ENCODE data around the gene PARD3. TPM values are rescaled to one million over a fixed set of nuclear protein-coding genes. Genes with fewer than 3 reads are reported as not detected.
"Not testable (repeated sequence)": the region's sequence is repeated elsewhere in the genome, so short reads cannot be mapped to it uniquely, and the experiment has no call there.

The PARD3 gene
- total RNA-seq, 1 experiment from 2014 or later = 61.9 TPM

DNA sequence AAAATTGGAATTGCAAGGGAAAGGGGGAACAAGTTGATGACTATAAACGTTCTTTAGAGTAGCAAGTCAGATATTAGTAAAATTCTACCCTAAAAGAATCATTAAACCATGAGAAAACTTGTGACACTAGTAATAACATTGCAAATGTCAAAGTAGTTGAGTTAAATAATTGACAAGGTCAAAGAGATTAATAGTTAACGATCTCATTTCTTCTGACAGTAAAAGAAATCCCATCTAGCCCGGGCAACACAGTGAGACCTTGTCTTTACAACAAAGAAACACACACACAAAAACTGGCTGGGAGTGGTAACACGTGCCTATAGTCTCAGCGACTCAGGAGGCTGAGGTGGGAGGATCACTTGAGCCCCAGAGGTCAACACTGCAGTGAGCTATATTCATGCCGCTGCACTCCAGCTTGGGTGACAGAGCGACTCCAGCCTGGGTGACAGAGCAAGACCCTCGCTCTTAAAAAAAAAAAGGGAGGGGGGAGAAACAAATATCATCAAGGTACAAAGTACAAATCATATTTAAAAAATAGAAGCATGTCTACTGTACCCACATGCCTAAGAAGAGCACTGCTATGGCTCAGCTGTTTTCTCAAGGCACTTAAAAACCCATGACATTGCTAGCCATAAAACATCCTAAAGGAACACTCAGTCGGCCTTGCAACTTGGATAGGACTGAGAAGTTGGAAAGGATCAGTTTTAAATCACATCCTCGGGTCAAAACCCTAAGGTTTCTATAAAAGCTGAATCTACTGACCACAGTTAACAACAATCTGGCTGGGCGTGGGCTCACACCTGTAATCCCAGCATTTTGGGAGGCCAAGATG is 401.1 kb downstream of the PARD3 start:
- in situ Hi-C loops (cut with HindIII; ENCODE audit: low sequenced_read_pairs) = no loop called here

DNA sequence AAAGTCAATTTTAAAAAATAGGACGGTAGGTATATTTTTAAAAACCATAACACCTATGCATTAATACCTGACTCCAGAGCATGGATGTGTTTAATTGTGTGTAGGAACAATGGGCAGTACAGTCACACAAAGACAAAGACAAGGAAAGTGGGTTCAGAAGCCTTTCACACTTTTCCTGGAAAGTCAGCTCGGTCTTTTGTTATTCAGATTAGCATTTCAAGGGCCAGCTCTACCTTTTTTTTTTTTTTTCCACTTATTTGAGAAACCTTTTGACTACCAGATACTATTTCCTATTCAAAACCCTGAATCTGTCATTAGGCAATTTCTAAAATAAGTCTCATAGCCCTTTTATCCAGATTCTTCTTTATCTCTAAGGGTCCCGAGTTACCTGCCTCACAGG is 401.9 kb downstream of the PARD3 start:
- no peak for DNase-seq (ENCODE audit: low spot score)
- in situ Hi-C loops (cut with HindIII; ENCODE audit: low sequenced_read_pairs) = no loop called here

More for the DNA sequence above, 401.1 kb downstream of the PARD3 start:
- DNase-seq (ENCODE audit: low spot score) = no peak

DNA sequence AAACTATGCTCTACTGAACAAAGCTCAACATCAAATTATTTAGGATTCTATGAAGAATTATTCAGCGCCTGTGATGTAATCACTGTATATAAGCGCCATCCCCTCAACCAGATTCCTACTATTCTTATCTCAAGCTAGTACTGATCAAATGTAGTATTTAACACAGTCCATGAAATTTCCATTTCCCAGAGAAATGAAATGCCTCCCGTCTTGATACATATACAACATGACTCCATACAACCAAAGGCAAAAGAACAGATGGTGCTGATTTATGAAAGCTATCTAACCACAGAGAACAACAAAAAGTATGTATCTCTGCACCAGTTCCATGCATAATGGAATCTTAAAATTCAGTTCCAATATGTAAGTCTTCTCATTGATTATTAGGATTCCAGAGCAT is 406.1 kb downstream of the PARD3 start:
- in situ Hi-C loops (cut with HindIII; ENCODE audit: low sequenced_read_pairs) = no loop called here
- DNase-seq (ENCODE audit: low spot score) = no peak

DNA sequence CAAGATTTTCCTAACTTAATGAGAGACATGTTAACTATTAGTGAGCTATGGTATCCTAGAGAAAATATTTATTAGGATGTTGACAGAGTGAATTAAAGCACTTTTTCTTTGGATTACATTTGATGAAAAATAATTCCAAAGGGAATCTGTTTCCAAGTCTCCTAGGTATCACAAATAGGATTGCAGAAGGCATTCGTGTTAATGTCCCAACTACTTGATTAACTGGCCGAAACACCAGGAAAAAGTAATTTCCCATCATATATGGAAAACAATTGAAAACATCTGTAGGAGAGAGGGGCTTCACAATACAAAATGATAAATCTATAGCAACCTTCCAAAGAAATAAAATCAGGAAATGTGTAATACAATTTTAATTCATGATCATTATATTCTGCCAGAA is 406.7 kb downstream of the PARD3 start:
- in situ Hi-C loops (cut with HindIII; ENCODE audit: low sequenced_read_pairs) = no loop called here
- DNase-seq (ENCODE audit: low spot score) = no peak

DNA sequence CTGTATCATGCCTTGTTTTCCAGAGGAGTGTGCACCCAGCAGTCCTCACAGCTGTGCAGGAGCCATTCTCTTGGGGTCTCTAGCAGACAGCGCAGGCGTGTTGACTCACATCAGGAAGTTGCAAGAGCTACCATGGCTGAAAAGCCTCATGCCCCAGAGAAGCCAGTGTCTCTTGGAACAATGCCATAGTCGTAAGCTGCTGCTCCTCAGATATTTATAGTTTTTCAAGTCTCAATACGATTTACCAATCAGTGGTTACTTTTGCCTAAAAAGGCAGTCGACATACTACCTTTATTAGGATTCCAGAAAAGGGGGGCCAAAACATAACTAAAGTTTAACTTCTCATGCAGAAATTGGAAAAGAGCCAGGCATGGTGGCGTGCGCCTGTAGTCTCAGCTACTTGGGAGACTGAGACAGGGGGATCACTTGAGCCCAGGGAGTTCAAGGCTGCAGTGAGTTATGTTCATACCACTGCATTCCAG is 407.7 kb downstream of the PARD3 start:
- in situ Hi-C loops (cut with HindIII; ENCODE audit: low sequenced_read_pairs) = no loop called here
- no peak for DNase-seq (ENCODE audit: low spot score)

DNA sequence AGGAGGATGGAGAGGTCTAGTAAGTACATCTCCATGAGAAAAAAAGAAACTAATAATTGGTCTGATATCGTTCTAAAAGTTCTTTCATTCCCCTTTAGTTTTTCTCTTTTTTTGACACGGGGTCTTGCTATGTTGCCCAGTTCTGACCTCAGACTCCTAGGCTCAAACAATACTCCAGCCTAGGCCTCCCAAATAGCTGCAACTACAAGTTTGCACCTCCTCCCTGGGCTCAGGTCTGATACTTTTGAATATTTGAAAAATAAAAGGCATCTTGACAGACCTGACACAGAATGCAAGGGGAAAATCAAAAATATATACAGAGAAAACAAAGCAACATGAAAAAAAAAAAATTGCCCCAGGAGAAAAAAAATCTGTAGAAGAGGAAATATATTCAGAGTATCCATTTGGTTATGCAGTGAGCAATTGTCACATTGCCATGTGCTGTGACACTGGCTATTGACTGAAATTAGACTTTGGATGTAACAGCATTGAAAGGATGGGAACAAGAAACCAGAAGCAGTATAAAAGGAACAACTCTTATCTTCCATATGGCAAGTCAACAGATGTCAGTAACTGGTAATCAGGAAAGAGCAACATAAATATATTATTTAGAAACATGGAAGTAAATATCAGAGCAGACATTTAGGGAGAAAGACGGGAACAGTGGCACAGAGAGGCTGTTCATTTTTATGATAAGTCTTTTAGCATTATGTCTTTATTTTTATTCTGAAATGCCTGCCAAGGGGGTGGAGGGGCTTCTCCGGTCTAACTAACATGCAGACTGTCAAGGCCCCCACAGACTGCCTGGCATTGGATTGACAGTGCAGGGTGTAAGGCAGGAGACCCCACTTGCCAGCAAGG is 408.4 kb downstream of the PARD3 start:
- in situ Hi-C loops (cut with HindIII; ENCODE audit: low sequenced_read_pairs) = no loop called here
- DNase-seq (ENCODE audit: low spot score) = no peak

DNA sequence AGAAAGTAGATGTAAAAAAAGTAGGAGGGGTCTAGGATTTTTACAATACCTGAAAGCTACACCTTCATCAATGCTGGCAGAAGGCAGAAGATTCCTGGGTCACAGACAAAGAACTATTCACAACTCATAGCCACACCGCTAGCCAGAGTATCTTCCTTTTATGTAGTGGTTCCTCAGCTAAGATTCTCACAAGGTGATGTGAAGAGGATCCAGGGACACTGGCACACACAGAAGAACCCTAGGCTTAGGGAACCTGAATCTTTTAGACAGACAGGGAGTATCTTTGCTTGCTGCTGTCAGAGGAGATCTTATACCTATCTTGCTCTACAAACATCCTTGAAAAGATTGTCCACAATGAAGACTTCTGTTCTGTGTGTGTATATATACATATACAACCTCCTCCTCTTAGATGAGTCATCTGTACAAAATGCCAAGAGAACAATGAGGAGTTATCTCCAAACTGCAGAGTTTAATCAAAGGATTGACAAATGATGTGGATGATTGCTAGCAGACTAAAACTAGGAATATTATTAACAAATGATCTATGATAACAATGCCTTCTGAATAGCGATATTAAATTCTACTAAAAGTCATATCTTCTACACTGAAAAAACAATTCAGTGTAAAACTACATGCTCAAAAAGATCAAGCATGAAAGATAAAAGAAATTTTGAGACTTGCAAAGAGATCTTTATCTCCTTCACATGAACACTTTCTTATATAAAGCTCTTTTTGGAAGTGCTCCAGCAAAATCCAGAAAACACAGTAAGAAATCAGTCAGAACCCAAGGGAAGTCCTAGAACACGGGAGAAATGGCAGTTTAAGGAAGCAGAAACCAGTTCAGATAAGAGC is 409.3 kb downstream of the PARD3 start:
- no peak for DNase-seq (ENCODE audit: low spot score)
- in situ Hi-C loops (cut with HindIII; ENCODE audit: low sequenced_read_pairs) = no loop called here

DNA sequence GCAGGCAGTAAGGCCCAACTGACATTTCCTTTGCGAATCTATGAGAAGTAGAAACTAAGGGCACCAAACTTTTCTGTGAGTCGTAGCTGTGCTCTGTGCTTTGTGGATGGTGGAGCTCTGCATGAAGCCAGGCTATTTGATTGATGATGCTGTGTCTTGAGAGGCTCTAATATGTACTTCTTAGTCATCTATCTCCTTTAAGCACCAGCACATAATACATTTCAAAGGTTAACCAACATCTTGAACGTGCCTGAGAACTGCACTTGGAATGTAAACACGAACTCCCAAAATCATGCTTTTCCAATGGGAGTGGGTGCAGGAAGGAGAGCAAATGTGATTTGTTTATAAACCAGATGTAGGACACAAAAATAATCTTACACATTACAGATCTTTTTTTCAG is 411.6 kb downstream of the PARD3 start:
- DNase-seq (ENCODE audit: low spot score) = no peak
- in situ Hi-C loops (cut with HindIII; ENCODE audit: low sequenced_read_pairs) = no loop called here

DNA sequence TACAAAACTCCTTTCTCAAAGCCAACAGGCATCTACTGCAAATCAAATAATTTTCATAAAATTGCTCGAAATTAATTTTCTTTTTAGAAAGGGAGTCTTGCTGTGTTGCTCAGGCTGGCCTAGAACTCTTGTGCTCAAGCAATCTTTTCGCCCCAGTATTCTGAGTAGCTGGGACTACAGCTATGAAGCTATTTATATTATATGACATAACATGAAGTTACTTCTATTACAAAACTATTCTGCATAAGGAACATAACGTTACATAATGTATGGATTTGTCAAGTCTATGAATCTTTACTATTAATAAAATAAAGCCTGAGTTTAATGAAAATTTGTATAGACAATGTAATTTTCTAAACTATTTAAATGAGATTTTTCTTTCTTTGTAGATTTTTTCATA is 415.0 kb downstream of the PARD3 start:
- DNase-seq (ENCODE audit: low spot score) = no peak
- in situ Hi-C loops (cut with HindIII; ENCODE audit: low sequenced_read_pairs) = no loop called here

DNA sequence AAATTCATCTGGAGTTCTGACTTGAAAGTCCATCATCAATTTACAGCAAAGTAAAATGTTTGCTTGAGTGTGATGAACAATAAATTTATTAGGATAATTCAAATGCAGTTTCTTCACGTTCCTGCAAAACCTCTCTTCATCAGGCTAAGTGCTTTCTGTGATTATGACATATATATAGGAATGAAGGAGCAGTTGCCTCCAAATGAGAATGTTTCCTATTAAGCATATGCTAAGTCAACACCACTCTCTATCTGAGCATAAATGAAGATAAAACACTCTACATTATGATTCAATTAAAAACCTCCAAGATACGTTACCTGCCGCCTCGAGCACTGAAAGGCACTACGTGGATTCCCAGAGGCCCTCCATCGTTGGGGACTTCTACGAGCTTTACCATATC is 416.1 kb downstream of the PARD3 start:
- in situ Hi-C loops (cut with HindIII; ENCODE audit: low sequenced_read_pairs) = no loop called here
- no peak for DNase-seq (ENCODE audit: low spot score)

DNA sequence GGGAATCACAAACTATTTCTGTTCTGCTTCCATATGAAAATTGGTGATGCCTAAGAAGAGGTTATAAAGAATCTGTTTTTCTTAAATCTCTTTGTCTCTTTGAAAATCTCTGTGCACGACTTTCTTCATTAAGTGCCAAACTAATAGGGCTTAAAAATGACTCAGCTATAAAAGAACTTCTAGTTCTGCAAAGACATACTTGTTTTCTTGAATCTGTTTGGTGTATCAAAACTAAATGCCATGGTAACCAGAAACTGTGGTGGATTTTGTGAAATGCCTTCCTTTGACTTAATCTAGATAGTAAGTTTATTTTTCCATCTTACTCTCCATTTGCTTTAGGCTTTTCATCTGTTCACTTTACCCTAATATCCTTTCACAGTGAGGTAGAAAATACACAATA is 417.8 kb downstream of the PARD3 start:
- no peak for DNase-seq (ENCODE audit: low spot score)
- in situ Hi-C loops (cut with HindIII; ENCODE audit: low sequenced_read_pairs) = no loop called here

DNA sequence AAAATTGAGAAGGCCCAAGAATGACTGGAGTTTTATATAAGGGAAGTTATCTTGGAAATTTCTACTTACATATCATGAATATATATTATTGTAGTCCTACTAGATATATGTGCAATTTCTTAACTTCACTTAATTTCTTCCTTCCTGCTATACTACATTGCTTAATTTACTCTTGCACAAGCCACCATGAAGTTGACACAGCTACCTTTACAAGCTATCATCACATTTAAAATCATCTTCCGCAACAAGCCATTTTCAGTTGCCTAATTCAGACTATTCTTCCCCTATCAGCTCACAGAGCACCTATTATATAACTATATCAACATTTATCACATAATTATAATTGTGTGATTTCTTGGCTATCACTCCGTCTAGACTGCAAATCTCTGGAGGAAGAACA is 418.4 kb downstream of the PARD3 start:
- DNase-seq (ENCODE audit: low spot score) = no peak
- in situ Hi-C loops (cut with HindIII; ENCODE audit: low sequenced_read_pairs) = no loop called here

DNA sequence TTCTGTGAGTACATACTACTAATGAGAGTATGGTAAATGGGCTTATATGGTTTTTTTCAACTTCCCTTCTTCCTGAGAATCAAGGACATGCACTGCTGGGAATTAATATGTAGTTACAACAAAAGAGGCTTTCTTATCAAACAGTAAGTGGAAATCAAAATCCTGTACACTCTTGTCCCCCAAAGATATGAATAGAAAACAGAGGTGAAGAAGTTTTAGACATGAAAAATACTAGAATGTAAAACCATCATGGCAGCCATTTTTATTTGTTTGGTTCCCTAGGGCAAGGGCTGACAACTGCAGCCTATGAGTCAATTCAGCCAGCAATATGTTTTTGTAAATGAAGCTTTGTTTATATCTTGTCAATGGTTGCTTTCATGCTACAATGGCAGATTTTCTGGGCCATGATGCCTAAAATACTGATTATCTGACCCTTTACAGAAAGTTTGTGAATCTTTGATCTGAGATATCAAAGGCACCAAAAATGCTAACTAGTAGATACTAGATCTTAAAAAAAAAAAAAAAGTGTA is 422.4 kb downstream of the PARD3 start:
- no peak for DNase-seq (ENCODE audit: low spot score)
- in situ Hi-C loops (cut with HindIII; ENCODE audit: low sequenced_read_pairs) = no loop called here

DNA sequence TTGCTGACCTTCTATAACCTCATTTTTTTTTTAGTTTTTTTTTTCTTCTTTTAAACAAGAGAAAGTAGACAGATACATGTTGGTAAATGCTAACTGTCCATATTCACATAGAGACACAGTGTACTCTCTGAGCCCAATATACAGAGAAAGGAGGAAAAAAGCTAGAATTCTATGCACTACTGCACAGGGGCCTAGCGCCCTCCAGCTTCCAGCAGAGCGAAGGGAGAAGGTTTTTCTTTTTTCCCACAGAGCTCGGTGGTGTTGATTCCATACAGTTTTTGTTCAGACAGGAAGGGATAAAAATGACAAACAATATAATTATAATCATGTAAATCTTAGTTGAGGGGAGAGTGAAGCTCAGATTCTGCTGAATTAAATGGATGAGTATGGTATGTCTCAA is 423.9 kb downstream of the PARD3 start:
- in situ Hi-C loops (cut with HindIII; ENCODE audit: low sequenced_read_pairs); DNase-seq (ENCODE audit: low spot score): not testable (repeated sequence)

DNA sequence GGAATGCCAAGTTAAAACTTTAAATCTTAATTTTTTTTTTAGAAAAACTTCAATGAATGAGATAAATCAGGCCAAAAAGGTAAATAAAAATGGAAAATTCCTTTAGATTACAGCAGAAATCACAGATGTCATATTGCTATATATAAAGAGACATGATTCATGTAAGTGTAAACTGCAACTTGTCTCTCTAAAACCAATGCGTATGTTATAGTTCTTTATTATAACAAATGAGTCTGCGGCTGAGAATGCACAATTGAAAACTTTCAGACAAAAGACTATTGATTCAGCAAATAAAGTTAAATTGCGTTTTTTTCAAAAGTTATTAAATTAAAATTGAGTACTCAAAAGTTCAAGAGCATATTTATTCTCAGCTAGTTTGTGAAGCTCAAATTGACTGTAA is 425.3 kb downstream of the PARD3 start:
- no peak for DNase-seq (ENCODE audit: low spot score)
- in situ Hi-C loops (cut with HindIII; ENCODE audit: low sequenced_read_pairs) = no loop called here

DNA sequence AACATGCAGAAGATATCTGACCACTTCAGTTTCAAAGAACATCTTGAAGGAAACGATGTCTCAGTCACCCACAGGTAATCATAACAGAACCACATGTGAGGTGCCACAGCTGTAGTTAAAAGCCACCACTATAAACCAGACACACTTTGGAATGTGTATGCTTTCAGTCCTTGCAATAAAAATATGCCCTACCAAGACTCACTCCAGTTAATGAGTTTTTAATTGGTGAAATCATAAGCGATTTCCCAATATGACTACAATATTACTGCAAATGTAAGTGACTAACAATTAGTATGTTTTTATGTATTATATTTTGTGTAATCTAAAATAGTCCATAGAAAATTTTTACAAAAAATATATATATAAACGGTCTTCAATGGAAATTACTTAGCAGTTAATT is 428.2 kb downstream of the PARD3 start:
- in situ Hi-C loops (cut with HindIII; ENCODE audit: low sequenced_read_pairs) = no loop called here
- no peak for DNase-seq (ENCODE audit: low spot score)

DNA sequence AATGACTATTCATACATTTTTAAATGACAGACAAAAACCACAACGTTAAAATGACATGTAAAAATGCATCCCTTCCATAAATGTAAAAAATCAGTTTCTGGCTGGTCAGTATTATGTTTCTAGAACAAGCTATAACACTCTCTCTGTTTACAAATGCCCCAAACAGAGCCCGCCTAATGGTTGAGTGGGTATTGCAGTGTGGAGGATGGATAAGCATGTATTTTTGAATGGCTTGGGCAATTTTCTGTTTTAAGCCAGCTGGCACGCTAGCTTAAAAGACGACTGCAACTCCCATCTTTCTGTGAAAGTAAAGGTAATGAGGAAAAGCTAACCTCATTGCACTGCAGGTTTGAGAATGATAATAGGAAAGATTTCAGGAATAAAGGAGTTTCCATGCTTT is 430.7 kb downstream of the PARD3 start:
- in situ Hi-C loops (cut with HindIII; ENCODE audit: low sequenced_read_pairs) = no loop called here
- DNase-seq (ENCODE audit: low spot score) = no peak

DNA sequence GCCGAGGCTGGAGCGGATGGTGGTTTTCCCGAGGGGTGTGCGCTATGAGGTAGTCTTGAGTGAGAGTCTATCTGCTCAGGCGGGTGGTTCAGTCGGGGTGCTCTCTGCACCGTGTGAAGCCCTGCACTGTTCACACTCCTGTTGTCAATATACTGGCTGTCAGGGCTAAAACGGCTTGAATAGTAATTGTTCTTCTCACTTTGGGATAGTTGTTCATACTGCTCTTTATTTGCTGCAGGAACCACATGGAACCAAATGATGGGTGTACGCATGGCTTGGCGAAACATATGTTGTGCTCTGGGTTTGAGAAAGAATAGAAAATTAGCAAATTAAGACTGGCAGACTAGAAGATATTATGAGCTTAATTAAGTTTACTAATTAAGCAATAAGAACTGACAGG is 432.5 kb downstream of the PARD3 start:
- in situ Hi-C loops (cut with HindIII; ENCODE audit: low sequenced_read_pairs) = no loop called here
- DNase-seq (ENCODE audit: low spot score) = no peak

DNA sequence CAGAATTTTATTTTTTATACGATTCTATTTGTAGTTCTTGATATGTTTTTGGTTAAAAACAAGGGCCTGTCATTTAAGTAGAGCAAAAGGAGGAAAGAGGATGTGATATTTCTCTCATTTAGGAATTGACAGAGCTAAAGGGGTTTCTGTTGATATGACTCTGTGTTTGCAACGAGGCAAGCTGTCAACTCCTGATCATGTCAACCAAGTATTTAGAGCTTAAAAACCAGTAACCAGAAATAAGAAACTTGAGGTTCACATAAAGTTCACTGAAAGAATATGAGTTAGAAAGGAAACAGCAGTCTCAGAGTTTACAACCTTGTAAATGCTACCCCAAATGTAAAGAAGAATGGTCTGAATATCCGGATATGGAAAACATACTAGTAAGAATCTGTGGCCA is 434.2 kb downstream of the PARD3 start:
- in situ Hi-C loops (cut with HindIII; ENCODE audit: low sequenced_read_pairs) = no loop called here
- no peak for DNase-seq (ENCODE audit: low spot score)

Measured in G401 (cell line).